Neural cell (in vitro differentiated cells): ENCODE measurements around the gene KCNQ5.

Source experiments
- EP300 ChIP-seq: fragments of 450-650 bp; conservative IDR thresholded peaks from 2 replicates; pipeline ENCODE4 v1.6.1; 2014; ENCODE audit warnings: antibody characterized with exemption, mild to moderate bottlenecking, moderate library complexity; ENCODE audit not compliant: poor library complexity, severe bottlenecking
- EZH2 ChIP-seq: fragments of 200-600, 300-800 bp; shearing (Covaris generic), sonication (generic); IDR thresholded peaks from 2 replicates; pipeline ENCODE4 v1.6.1; 2014; ENCODE audit warnings: antibody characterized with exemption, low read length, borderline replicate concordance, mild to moderate bottlenecking; ENCODE audit not compliant: insufficient read depth, poor library complexity, severe bottlenecking
- TF ChIP-seq, protein P1 (sequence below): fragments of 450-650 bp; IDR thresholded peaks from 2 replicates; pipeline ENCODE4 v1.5.1; 2014; ENCODE audit warnings: antibody characterized with exemption, mild to moderate bottlenecking, moderate library complexity; ENCODE audit not compliant: poor library complexity, severe bottlenecking
- TF ChIP-seq, protein P2 (sequence below): IDR thresholded peaks from 2 replicates; pipeline ENCODE4 v1.6.1; 2012; ENCODE audit warnings: borderline replicate concordance

DNA sequence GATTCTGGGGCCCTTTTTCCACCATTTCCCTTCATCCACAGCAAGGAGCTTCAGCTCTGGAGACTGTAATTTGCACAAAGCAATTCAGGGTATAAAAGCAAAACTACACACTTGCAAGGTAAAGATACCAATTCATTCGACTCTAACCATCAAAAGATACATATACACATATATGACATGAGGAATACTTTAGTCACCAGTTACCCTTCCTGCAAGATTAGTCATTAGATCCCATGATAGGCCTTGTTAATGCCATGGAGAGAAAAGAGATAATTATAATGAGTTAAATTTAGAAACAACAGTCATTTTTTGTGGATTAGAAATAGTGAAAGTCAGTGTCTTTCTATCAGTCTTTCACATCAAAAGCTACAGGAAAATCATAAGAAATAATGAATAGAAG lies 204.2 kb downstream of the KCNQ5 start:
- TF ChIP-seq EZH2 (no peak), EP300 (no peak)
- TF ChIP-seq, protein P1, sequence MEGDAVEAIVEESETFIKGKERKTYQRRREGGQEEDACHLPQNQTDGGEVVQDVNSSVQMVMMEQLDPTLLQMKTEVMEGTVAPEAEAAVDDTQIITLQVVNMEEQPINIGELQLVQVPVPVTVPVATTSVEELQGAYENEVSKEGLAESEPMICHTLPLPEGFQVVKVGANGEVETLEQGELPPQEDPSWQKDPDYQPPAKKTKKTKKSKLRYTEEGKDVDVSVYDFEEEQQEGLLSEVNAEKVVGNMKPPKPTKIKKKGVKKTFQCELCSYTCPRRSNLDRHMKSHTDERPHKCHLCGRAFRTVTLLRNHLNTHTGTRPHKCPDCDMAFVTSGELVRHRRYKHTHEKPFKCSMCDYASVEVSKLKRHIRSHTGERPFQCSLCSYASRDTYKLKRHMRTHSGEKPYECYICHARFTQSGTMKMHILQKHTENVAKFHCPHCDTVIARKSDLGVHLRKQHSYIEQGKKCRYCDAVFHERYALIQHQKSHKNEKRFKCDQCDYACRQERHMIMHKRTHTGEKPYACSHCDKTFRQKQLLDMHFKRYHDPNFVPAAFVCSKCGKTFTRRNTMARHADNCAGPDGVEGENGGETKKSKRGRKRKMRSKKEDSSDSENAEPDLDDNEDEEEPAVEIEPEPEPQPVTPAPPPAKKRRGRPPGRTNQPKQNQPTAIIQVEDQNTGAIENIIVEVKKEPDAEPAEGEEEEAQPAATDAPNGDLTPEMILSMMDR = no peak
- TF ChIP-seq, protein P2, sequence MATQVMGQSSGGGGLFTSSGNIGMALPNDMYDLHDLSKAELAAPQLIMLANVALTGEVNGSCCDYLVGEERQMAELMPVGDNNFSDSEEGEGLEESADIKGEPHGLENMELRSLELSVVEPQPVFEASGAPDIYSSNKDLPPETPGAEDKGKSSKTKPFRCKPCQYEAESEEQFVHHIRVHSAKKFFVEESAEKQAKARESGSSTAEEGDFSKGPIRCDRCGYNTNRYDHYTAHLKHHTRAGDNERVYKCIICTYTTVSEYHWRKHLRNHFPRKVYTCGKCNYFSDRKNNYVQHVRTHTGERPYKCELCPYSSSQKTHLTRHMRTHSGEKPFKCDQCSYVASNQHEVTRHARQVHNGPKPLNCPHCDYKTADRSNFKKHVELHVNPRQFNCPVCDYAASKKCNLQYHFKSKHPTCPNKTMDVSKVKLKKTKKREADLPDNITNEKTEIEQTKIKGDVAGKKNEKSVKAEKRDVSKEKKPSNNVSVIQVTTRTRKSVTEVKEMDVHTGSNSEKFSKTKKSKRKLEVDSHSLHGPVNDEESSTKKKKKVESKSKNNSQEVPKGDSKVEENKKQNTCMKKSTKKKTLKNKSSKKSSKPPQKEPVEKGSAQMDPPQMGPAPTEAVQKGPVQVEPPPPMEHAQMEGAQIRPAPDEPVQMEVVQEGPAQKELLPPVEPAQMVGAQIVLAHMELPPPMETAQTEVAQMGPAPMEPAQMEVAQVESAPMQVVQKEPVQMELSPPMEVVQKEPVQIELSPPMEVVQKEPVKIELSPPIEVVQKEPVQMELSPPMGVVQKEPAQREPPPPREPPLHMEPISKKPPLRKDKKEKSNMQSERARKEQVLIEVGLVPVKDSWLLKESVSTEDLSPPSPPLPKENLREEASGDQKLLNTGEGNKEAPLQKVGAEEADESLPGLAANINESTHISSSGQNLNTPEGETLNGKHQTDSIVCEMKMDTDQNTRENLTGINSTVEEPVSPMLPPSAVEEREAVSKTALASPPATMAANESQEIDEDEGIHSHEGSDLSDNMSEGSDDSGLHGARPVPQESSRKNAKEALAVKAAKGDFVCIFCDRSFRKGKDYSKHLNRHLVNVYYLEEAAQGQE = no peak
